ENCODE results near the gene ARHGAP10. TPM values are rescaled to one million over a fixed set of nuclear protein-coding genes. Genes with fewer than 3 reads are reported as not detected.

Gene ARHGAP10
- total and polyA plus RNA-seq, 12 donors = 33.9 to 71.1 (median 60.7) TPM

GRCh38 chr4:147955827-147956558, 224.1 kb downstream of the ARHGAP10 start:
- Histone ChIP-seq H3K27me3 (no peaks in the 10 kb centered on the region), H3K36me3 (peaks cover 0 to 34% (median 0%) of the 10 kb centered on the region in 9 donors), H3K27ac (peak overlapping the region in 4 of 10 donors; percentile 2 to 55 (median 26)), H3K4me3 (no peak overlapping the region), H3K9me3 (peaks cover 0 to 12% (median 0%) of the 10 kb centered on the region in 11 donors), H3K4me1 (peaks cover 3 to 43% (median 29%) of the 10 kb centered on the region in 9 donors)
- no peak for DNase-seq
- WGBS, 2 donors = 33 to 40% methylated on average over 4 of the region's 4 CpGs
- ATAC-seq = peak in 4 of 8 donors; percentile 20 to 51 (median 49)
- no peak for TF ChIP-seq CTCF (IDR thresholded peaks at IDR 0.05)
- intact Hi-C loops (cut with DNase I) = no loop called here

- peak overlapping the region in 4 of 10 donors; percentile 1 to 41 (median 34) for H3K27ac ChIP-seq
Observed at GRCh38 chr4:147957446-147957845, 225.6 kb downstream of the ARHGAP10 start.

GRCh38 chr4:147958057-147958456, 226.2 kb downstream of the ARHGAP10 start:
- Histone ChIP-seq H3K9me3 (peaks cover 0 to 7% (median 0%) of the 10 kb centered on the region in 11 donors), H3K4me3 (no peak overlapping the region), H3K36me3 (peaks cover 0 to 14% (median 0%) of the 10 kb centered on the region in 9 donors), H3K27ac (peak overlapping the region in 5 of 10 donors; percentile 1 to 51 (median 35)), H3K27me3 (no peaks in the 10 kb centered on the region), H3K4me1 (peaks cover 3 to 50% (median 32%) of the 10 kb centered on the region in 9 donors)
- ATAC-seq = peak in 6 of 8 donors; percentile 38 to 74 (median 48)
- no peak for DNase-seq
- 70 to 73% methylated on average over 3 of the region's 3 CpGs for WGBS, 2 donors
- intact Hi-C loops (cut with DNase I) = no loop called here
- TF ChIP-seq CTCF (IDR thresholded peaks at IDR 0.05) = no peak

More at GRCh38 chr4:147957446-147957845, 225.6 kb downstream of the ARHGAP10 start:
- Histone ChIP-seq H3K4me3 (no peak overlapping the region), H3K9me3 (peaks cover 0 to 12% (median 0%) of the 10 kb centered on the region in 11 donors), H3K27me3 (no peaks in the 10 kb centered on the region), H3K36me3 (peaks cover 0 to 20% (median 0%) of the 10 kb centered on the region in 9 donors), H3K4me1 (peaks cover 3 to 44% (median 29%) of the 10 kb centered on the region in 9 donors)
- 50 to 60% methylated on average over 3 of the region's 3 CpGs for WGBS, 2 donors
- peak in 5 of 8 donors; percentile 12 to 32 (median 25) for ATAC-seq
- no peak for DNase-seq
- intact Hi-C loops (cut with DNase I) = no loop called here
- no peak for TF ChIP-seq CTCF (IDR thresholded peaks at IDR 0.05)

- ATAC-seq = peak in 3 of 8 donors; percentile 39 to 49 (median 44)
- intact Hi-C loops (cut with DNase I) = no loop called here
- H3K4me1 ChIP-seq = peaks cover 3 to 51% (median 32%) of the 10 kb centered on the region in 9 donors
Observed at GRCh38 chr4:147958489-147959065, 226.7 kb downstream of the ARHGAP10 start.

More at GRCh38 chr4:147958489-147959065, 226.7 kb downstream of the ARHGAP10 start:
- Histone ChIP-seq H3K36me3 (peaks cover 0 to 14% (median 0%) of the 10 kb centered on the region in 9 donors), H3K27me3 (no peaks in the 10 kb centered on the region), H3K4me3 (no peak overlapping the region), H3K27ac (peak overlapping the region in 5 of 10 donors; percentile 1 to 51 (median 35)), H3K9me3 (peaks cover 0 to 2% (median 0%) of the 10 kb centered on the region in 11 donors)
- TF ChIP-seq CTCF (IDR thresholded peaks at IDR 0.05) = no peak
- DNase-seq = no peak
- 32 to 39% methylated on average over 4 of the region's 4 CpGs for WGBS, 2 donors
